ENCODE measurements around the gene KICS2.
"Not testable (repeated sequence)": the region's sequence is repeated elsewhere in the genome, so short reads cannot be mapped to it uniquely, and the experiment has no call there.

Gene KICS2

DNA sequence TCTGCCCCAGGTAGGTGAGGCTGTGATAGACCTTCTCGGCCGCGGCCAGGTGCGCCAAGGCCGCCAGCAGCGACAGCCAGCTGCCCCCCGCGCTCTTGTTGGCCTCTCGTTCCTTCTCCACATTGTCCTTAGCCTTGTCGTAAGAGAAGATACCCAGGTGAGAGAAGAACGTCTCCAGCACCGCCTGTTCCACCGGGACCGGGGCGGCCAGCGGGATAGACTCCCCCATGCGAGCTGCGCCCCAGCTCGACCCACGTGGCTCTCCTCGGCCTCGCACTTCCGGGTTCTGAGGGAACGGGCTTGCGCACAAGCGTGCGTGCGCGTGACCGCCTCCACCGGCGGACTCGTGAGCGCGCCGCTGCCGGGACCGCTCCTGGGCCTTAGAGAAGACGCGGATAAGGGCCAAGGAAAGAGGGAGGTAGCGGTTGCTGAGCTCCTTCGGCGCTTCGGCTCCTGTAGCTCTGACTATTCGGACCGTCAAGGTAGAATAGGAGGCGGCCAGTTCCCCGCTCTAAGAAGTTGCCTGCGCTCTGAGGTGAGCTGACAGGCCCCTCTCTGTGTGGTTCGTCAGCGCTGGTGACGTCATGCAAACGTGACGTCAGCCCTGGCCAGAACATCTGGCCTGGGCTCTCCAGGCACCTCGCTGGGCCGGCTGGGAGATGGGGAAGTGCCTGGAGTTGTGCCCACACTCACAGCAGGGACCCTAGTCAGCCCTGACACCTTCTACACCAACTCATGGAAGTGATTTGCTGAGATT is at the start of gene KICS2:
TSS of gene KICS2 (minus strand) at position 288 of the 757 bp plus-strand sequence. CDS start at position 229, 59 bp downstream.
- peak; percentile 78 for DNase-seq (ENCODE audit: low read depth)

DNA sequence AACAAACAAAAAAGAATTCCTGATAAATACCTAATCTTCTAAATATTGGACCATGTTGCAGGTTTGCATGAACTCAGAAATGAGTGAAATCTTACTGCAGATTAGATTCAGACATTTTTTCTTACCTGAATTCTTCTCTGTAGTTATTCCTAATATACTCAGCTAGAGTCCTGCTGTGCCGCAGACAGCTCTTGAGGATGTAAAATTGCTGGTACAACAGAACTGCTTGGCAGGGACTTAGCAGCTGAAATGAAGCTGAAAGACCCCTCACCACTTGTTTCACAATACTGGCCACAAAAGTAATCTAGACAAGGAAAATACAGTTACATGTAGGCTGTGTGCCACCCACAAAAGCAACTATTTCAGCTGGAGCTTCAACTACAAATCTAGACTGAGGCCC is 48.3 kb upstream of the KICS2 start:
- DNase-seq (ENCODE audit: low read depth), result no peak

GRCh38 chr12:64269161-64269560 is 47.1 kb upstream of the KICS2 start:
- DNase-seq (ENCODE audit: low read depth), result no peak

- no peak for DNase-seq (ENCODE audit: low read depth)
Measured at GRCh38 chr12:64268409-64268808, 46.3 kb upstream of the KICS2 start.

- DNase-seq (ENCODE audit: low read depth), result no peak
Measured at GRCh38 chr12:64265839-64266238, 43.7 kb upstream of the KICS2 start.

GRCh38 chr12:64261813-64262212 is 39.7 kb upstream of the KICS2 start:
- no peak for DNase-seq (ENCODE audit: low read depth)

GRCh38 chr12:64258576-64258975 is 36.5 kb upstream of the KICS2 start:
- no peak for DNase-seq (ENCODE audit: low read depth)

GRCh38 chr12:64256166-64256800 is 34.2 kb upstream of the KICS2 start:
- no peak for DNase-seq (ENCODE audit: low read depth)

DNA sequence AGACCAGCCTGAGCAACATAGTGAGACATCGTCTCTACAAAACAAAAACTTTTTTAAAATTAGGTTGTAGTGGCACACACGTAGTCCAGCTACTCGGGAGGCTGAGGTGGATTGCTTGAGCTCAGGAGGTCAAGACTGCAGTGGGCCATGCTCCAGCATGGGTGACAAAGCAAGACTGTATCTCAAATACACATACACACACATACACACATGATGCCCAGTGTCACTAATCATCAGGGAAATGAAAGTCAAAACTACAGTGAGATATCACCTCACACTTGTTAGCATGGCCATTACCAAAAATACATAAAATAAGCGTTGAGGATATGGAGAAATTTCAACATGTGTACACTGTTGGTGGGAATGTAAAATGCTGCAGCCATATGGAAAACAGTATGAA is 33.2 kb upstream of the KICS2 start:
- no peak for DNase-seq (ENCODE audit: low read depth)

DNA sequence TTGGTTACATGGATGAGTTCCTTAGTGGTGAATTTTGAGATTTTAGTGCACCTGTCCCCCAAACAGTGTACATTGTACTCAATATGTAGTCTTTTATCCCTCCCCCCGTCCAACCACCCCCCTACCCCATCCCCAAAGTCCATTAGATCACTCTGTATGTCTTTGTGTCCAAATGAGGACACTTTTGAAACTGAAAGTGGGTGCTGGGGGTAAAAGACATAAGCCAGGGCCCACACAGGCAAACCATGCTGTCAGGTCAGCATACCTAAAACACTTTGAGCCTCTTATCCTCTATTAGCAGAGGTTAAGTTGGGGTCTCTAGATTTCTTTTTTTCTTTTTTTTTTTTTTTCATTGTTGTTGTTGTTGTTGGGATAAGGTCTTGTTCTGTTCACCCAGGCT is 31.3 kb upstream of the KICS2 start:
- DNase-seq (ENCODE audit: low read depth), result no peak

- no peak for DNase-seq (ENCODE audit: low read depth)
Measured at GRCh38 chr12:64252681-64253080, 30.6 kb upstream of the KICS2 start.

- no peak for DNase-seq (ENCODE audit: low read depth)
Measured at GRCh38 chr12:64243809-64244208, 21.7 kb upstream of the KICS2 start.

GRCh38 chr12:64240781-64241180 is 18.7 kb upstream of the KICS2 start:
- no peak for DNase-seq (ENCODE audit: low read depth)

- DNase-seq (ENCODE audit: low read depth), result no peak
Measured at GRCh38 chr12:64237382-64237781, 15.3 kb upstream of the KICS2 start.

- DNase-seq (ENCODE audit: low read depth), result no peak
Measured at GRCh38 chr12:64236549-64236948, 14.5 kb upstream of the KICS2 start.

DNA sequence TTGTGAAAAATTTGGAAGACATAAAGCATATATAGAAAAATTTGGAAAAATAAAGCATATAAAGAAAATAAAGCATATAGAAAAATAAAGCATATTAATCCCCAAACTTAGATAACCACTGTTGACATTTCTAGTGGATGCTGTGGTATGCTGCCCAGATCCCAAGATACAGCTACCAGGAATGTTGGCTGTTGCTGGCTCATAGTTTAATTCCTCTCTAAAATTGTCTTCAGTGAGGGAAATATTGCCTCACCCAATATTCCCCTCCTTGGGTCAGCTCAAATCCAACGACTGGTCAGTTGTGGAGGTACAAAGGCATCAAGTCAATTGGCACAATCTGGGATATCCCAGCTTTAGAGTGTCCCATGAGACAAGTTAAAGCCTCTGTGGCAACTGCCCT is 10.1 kb upstream of the KICS2 start:
- no peak for DNase-seq (ENCODE audit: low read depth)

DNA sequence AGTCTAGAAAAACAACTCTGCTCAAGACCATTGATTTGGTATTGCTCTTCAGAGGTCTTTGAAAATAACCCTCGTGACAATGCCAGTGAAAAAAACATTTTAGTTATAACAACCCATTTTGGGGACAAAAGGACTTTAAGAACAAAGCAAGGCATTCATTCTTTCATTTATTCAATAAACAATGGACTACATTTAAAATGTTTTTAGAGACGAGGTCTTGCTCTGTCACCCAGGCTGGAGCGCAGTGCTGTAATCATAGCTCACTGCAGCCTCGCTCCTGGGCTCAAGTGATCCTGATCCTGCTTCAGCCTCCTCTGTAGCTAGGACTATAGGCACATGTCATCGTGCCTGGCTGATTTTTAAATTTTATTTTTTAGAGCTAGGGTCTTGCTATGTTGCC is 7.7 kb upstream of the KICS2 start:
- DNase-seq (ENCODE audit: low read depth), result no peak

- DNase-seq (ENCODE audit: low read depth), result no peak
Measured at GRCh38 chr12:64229240-64229639, 7.1 kb upstream of the KICS2 start.

GRCh38 chr12:64225626-64226025 is 3.5 kb upstream of the KICS2 start:
- DNase-seq (ENCODE audit: low read depth), result no peak

GRCh38 chr12:64221651-64222008 is 466 bp downstream of the KICS2 start:
- DNase-seq (ENCODE audit: low read depth), result peak; percentile 35

DNA sequence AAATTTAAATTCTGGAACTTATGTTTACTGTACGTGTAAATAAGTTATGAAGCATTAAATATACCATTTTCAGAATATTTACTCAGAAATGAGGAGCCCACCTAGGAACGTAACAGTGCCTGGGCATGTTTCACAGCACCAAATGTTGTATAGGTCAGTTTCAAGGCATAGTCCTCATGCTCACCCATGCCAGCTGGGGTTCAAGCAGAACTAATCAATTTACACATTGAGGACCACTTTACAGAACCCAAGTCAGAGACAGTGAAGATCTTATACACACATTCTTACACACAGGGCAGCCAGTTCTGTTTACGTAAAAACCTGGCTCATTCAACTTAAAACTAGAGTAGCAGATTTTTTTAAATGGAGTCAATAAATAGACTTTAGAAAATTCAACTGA is 2.0 kb downstream of the KICS2 start:
- no peak for DNase-seq (ENCODE audit: low read depth)

- no peak for DNase-seq (ENCODE audit: low read depth)
Measured at GRCh38 chr12:64219145-64219544, 3.0 kb downstream of the KICS2 start.

- DNase-seq (ENCODE audit: low read depth), result no peak
Measured at GRCh38 chr12:64218597-64218996, 3.5 kb downstream of the KICS2 start.

DNA sequence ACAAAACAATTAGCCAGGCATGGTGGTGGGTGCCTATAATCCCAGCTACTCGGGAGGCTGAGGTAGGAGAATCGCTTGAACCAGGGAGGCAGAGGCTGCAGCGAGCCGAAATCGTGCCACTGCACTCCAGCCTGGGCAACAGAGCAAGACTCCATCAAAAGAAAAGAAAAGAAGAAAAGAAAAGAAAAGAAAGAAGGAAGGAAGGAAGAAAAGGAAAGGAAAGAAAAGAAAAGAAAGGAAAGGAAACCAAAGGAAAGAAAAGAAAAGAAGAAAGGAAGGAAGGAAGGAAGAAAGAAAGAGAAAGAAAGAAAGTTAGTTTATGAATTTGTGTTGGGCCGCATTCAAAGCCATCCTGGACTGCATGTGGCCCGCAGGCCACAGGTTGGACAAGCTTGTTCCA is 4.5 kb downstream of the KICS2 start:
- not testable (repeated sequence) for DNase-seq (ENCODE audit: low read depth)

Measured in T-helper 22 cell (primary cell).